Measurements from ENCODE around the gene CAMLG. TPM values are rescaled to one million over a fixed set of nuclear protein-coding genes. Genes with fewer than 3 reads are reported as not detected.

The CAMLG gene
- total and polyA plus RNA-seq, 11 donors: 11.6 to 21.5 (median 17.6) TPM

DNA sequence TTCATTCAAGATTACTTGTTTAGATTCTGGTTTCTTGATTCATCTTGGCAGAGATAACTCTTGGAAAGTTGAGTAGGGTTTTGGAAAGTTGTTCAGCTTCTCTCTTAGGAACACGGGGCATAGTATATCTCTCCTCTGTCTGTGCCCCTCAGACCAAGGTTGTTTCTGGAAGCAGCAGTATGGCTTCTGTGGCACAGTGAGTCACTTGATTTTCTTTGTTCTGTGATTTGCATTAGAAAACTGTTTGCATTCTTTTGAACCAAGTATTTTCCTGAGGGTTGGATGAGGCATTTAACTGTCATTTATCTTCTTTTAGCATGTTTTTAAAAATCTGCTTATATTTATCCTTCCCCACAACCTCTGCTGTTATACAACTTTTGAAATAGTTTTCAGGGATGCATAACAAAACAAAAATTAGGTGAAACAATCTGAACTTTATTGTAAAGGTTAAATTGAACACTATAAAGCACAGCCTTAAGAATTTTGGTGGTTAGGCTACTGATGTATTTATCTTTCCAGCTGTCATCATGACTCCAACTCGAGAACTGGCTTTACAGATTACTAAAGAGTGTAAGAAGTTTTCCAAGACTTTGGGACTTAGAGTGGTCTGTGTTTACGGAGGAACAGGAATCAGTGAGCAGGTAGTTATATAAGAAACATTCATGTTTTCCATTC is 46.7 kb downstream of the CAMLG start:
- peaks cover 0 to 100% (median 96%) of the 10 kb centered on the region in 9 donors for H3K36me3 ChIP-seq
- no peak for TF ChIP-seq POLR2A (IDR thresholded peaks at IDR 0.05)
- TF ChIP-seq, protein P1, sequence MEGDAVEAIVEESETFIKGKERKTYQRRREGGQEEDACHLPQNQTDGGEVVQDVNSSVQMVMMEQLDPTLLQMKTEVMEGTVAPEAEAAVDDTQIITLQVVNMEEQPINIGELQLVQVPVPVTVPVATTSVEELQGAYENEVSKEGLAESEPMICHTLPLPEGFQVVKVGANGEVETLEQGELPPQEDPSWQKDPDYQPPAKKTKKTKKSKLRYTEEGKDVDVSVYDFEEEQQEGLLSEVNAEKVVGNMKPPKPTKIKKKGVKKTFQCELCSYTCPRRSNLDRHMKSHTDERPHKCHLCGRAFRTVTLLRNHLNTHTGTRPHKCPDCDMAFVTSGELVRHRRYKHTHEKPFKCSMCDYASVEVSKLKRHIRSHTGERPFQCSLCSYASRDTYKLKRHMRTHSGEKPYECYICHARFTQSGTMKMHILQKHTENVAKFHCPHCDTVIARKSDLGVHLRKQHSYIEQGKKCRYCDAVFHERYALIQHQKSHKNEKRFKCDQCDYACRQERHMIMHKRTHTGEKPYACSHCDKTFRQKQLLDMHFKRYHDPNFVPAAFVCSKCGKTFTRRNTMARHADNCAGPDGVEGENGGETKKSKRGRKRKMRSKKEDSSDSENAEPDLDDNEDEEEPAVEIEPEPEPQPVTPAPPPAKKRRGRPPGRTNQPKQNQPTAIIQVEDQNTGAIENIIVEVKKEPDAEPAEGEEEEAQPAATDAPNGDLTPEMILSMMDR (IDR thresholded peaks at IDR 0.05): no peak
- ATAC-seq: no peak
- 77 to 82% (median 79%) methylated on average over 3 of the region's 3 CpGs for whole genome bisulfite sequencing, 4 donors
- intact Hi-C loops (cut with DNase I): loop anchor here in 4 of 10 donors (10.0 kb wide), 2 partner anchors 80 to 100 kb away; no protein-coding TSS in a partner anchor
- no peaks in the 10 kb centered on the region for H3K4me1 ChIP-seq
- no peaks in the 10 kb centered on the region for H3K9me3 ChIP-seq
- no peak for DNase-seq
- H3K27me3 ChIP-seq: no peaks in the 10 kb centered on the region
- no peak overlapping the region for H3K27ac ChIP-seq
- H3K4me3 ChIP-seq: no peak overlapping the region

DNA sequence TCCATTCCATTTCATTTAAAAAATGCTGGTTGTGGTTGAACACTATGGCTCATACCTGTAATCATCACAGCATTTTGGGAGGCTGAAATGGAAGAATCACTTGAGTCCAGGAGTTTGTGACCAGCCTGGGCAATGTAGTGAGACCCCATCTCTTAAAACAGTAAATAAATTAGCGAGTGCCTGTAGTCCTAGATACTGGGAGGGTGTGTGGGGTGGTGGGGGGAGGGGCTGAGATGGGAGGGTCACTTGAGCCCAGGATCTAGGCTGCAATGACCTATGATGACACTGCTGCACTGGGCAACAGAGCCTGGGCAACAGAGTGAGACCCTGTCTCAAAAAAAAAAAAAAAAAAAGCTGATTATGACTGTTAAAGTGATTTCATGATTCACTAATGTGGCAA is 49.3 kb downstream of the CAMLG start:
- peaks cover 0 to 100% (median 98%) of the 10 kb centered on the region in 9 donors for H3K36me3 ChIP-seq
- no peaks in the 10 kb centered on the region for H3K4me1 ChIP-seq
- DNase-seq: no peak
- TF ChIP-seq, protein P1 (IDR thresholded peaks at IDR 0.05): no peak
- TF ChIP-seq POLR2A (IDR thresholded peaks at IDR 0.05): no peak
- intact Hi-C loops (cut with DNase I): loop anchor here in 4 of 10 donors (10.0 kb wide), 2 partner anchors 83 to 103 kb away; no protein-coding TSS in a partner anchor
- H3K9me3 ChIP-seq: no peaks in the 10 kb centered on the region
- no peak overlapping the region for H3K27ac ChIP-seq
- ATAC-seq: no peak
- no peaks in the 10 kb centered on the region for H3K27me3 ChIP-seq
- WGBS, 4 donors: 88 to 100% (median 94%) methylated on average over 1 of the region's 1 CpG
- H3K4me3 ChIP-seq: no peak overlapping the region

DNA sequence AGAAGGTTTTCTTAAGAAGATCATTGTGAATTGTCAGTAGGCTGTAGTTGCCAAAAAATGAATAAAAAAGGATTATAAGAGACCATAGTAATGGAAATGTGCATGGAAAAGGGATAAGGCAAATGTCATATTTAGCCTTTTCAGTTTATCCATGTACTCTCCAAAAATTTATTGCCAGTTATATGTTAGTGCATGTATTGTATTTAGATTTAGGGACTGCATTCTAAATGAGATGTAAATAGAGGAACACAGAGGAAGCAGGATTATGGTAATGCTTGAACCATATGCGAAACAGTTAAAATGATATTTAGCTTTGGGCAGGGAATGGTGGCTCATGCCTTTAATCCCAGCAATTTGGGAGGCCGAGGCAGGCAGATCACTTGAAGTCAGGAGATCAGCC is 53.2 kb downstream of the CAMLG start:
- Histone ChIP-seq H3K4me1 (no peaks in the 10 kb centered on the region), H3K9me3 (no peaks in the 10 kb centered on the region), H3K4me3 (no peak overlapping the region), H3K27ac (no peak overlapping the region), H3K36me3 (peaks cover 0 to 100% (median 96%) of the 10 kb centered on the region in 9 donors), H3K27me3 (no peaks in the 10 kb centered on the region)
- ATAC-seq: no peak
- no peak for DNase-seq
- TF ChIP-seq, protein P1 (IDR thresholded peaks at IDR 0.05): no peak
- TF ChIP-seq POLR2A (IDR thresholded peaks at IDR 0.05): no peak
- intact Hi-C loops (cut with DNase I): no loop called here
- 92 to 99% (median 98%) methylated on average over 2 of the region's 2 CpGs for WGBS, 4 donors

DNA sequence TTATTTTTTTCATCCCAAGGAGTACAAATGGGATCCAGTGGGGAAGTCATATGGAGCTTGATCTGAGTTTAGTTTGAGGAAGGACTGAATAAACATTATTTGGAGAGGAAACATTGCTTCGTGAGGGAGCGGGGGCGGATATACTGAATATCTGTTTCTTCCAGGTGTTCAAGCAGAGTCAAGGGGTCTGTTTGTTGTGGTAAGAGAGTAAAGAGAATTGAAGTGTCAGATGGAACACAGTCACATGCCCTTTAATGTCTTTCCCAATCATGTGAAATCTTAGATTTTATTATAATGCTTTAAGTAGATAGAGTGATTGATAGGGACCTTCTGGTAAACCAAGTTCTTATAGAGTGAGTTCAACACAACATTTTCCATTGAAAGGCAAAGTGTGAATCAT is 53.9 kb downstream of the CAMLG start:
- Histone ChIP-seq H3K36me3 (peaks cover 0 to 100% (median 96%) of the 10 kb centered on the region in 9 donors), H3K27ac (no peak overlapping the region), H3K4me1 (no peaks in the 10 kb centered on the region), H3K4me3 (no peak overlapping the region), H3K27me3 (no peaks in the 10 kb centered on the region), H3K9me3 (no peaks in the 10 kb centered on the region)
- 86 to 92% (median 89%) methylated on average over 3 of the region's 3 CpGs for WGBS, 4 donors
- intact Hi-C loops (cut with DNase I): no loop called here
- TF ChIP-seq POLR2A (IDR thresholded peaks at IDR 0.05): no peak
- TF ChIP-seq, protein P1 (IDR thresholded peaks at IDR 0.05): no peak
- ATAC-seq (no peak), DNase-seq (no peak)
